ENCODE data around the gene LCN15. TPM values are rescaled to one million over a fixed set of nuclear protein-coding genes. Genes with fewer than 3 reads are reported as not detected.

The LCN15 gene
- total and polyA plus RNA-seq, 2 of the 13 experiments (the other 11 are each of a cell fraction or from before 2014, with no cell fraction given), result 1.3 to 53.7 TPM

- TF ChIP-seq ZNF263 (CRISPR knock-in tag; IDR thresholded peaks at IDR 0.05), result peak; percentile 39; the same call in 1 of the 2 replicates
- TF ChIP-seq RNF2 (conservative IDR thresholded peaks at IDR 0.05; ENCODE audit: low read depth), result peak; percentile 94
- peak; percentile 80 for TF ChIP-seq ZBTB7B (CRISPR knock-in tag; IDR thresholded peaks at IDR 0.05)
- peak; percentile 78 for TF ChIP-seq TBX2 (CRISPR knock-in tag; IDR thresholded peaks at IDR 0.05; ENCODE audit: borderline replicate concordance)
- peak; percentile 90 for TF ChIP-seq CTCF (CRISPR knock-in tag; IDR thresholded peaks at IDR 0.05)
- TF ChIP-seq SP4 (CRISPR knock-in tag; IDR thresholded peaks at IDR 0.05), result peak; percentile 85
- TF ChIP-seq MYC (CRISPR knock-in tag; IDR thresholded peaks at IDR 0.05; ENCODE audit: borderline replicate concordance), result peak; percentile 99
- TF ChIP-seq ZNF460 (CRISPR knock-in tag; IDR thresholded peaks at IDR 0.05; ENCODE audit: borderline replicate concordance), result no peak; the same call in 1 of the 2 replicates
- TF ChIP-seq, protein P1, sequence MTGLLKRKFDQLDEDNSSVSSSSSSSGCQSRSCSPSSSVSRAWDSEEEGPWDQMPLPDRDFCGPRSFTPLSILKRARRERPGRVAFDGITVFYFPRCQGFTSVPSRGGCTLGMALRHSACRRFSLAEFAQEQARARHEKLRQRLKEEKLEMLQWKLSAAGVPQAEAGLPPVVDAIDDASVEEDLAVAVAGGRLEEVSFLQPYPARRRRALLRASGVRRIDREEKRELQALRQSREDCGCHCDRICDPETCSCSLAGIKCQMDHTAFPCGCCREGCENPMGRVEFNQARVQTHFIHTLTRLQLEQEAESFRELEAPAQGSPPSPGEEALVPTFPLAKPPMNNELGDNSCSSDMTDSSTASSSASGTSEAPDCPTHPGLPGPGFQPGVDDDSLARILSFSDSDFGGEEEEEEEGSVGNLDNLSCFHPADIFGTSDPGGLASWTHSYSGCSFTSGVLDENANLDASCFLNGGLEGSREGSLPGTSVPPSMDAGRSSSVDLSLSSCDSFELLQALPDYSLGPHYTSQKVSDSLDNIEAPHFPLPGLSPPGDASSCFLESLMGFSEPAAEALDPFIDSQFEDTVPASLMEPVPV (CRISPR knock-in tag; IDR thresholded peaks at IDR 0.05), result peak; percentile 82
- TF ChIP-seq ZNF543 (CRISPR knock-in tag; IDR thresholded peaks at IDR 0.05), result no peak
- no peak; the same call in 1 of the 2 replicates for TF ChIP-seq KLF13 (CRISPR knock-in tag; IDR thresholded peaks at IDR 0.05)
- TF ChIP-seq, protein P2, sequence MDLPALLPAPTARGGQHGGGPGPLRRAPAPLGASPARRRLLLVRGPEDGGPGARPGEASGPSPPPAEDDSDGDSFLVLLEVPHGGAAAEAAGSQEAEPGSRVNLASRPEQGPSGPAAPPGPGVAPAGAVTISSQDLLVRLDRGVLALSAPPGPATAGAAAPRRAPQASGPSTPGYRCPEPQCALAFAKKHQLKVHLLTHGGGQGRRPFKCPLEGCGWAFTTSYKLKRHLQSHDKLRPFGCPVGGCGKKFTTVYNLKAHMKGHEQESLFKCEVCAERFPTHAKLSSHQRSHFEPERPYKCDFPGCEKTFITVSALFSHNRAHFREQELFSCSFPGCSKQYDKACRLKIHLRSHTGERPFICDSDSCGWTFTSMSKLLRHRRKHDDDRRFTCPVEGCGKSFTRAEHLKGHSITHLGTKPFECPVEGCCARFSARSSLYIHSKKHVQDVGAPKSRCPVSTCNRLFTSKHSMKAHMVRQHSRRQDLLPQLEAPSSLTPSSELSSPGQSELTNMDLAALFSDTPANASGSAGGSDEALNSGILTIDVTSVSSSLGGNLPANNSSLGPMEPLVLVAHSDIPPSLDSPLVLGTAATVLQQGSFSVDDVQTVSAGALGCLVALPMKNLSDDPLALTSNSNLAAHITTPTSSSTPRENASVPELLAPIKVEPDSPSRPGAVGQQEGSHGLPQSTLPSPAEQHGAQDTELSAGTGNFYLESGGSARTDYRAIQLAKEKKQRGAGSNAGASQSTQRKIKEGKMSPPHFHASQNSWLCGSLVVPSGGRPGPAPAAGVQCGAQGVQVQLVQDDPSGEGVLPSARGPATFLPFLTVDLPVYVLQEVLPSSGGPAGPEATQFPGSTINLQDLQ (CRISPR knock-in tag; IDR thresholded peaks at IDR 0.05), result no peak
- no peak; the same call in 1 of the 2 replicates for TF ChIP-seq ZNF430 (CRISPR knock-in tag; IDR thresholded peaks at IDR 0.05)
- TF ChIP-seq FOXM1 (CRISPR knock-in tag; IDR thresholded peaks at IDR 0.05), result no peak
- TF ChIP-seq MZF1 (CRISPR knock-in tag; IDR thresholded peaks at IDR 0.05; ENCODE audit: borderline replicate concordance), result no peak
- TF ChIP-seq, protein P3, sequence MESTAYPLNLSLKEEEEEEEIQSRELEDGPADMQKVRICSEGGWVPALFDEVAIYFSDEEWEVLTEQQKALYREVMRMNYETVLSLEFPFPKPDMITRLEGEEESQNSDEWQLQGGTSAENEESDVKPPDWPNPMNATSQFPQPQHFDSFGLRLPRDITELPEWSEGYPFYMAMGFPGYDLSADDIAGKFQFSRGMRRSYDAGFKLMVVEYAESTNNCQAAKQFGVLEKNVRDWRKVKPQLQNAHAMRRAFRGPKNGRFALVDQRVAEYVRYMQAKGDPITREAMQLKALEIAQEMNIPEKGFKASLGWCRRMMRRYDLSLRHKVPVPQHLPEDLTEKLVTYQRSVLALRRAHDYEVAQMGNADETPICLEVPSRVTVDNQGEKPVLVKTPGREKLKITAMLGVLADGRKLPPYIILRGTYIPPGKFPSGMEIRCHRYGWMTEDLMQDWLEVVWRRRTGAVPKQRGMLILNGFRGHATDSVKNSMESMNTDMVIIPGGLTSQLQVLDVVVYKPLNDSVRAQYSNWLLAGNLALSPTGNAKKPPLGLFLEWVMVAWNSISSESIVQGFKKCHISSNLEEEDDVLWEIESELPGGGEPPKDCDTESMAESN (CRISPR knock-in tag; conservative IDR thresholded peaks at IDR 0.05), result peak; percentile 83; the same call in 1 of the 2 replicates
- TF ChIP-seq NFE2L2 (IDR thresholded peaks at IDR 0.05; ENCODE audit: low read length), result no peak
- peak; percentile 40; the same call in 1 of the 2 replicates for TF ChIP-seq ZBTB2 (CRISPR knock-in tag; IDR thresholded peaks at IDR 0.05; ENCODE audit: low read depth)
- peak; percentile 95 for TF ChIP-seq HOXA5 (CRISPR knock-in tag; IDR thresholded peaks at IDR 0.05)
- 0 out of 2 replicates have a peak, but pooled peaks have one; percentile 34 for TF ChIP-seq ETV5 (CRISPR knock-in tag; IDR thresholded peaks at IDR 0.05; ENCODE audit: borderline replicate concordance)
These were observed 36.2 kb downstream of the LCN15 start (continued) for GRCh38 chr9:136728080-136728547.
